GM18499 (cell line): Measurements from ENCODE around the gene MAD2L1BP.
"Not testable (repeated sequence)": the region's sequence is repeated elsewhere in the genome, so short reads cannot be mapped to it uniquely, and the experiment has no call there.

Experiments
- ATAC-seq: cut with Tn5 transposase; IDR thresholded peaks from one replicate; pipeline ENCODE4 v1.9.1; 2021; ENCODE audit warnings: moderate number of reproducible peaks; ENCODE audit not compliant: insufficient read depth, unreplicated experiment

Gene MAD2L1BP, protein sequence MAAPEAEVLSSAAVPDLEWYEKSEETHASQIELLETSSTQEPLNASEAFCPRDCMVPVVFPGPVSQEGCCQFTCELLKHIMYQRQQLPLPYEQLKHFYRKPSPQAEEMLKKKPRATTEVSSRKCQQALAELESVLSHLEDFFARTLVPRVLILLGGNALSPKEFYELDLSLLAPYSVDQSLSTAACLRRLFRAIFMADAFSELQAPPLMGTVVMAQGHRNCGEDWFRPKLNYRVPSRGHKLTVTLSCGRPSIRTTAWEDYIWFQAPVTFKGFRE

GRCh38 chr6:43635387-43636307 lies at the start of gene MAD2L1BP:
TSS of gene MAD2L1BP (plus strand) at chr6:43635840. CDS start at chr6:43635876, 36 bp downstream.
- ATAC-seq = no peak

GRCh38 chr6:43588194-43588593 lies 47.4 kb upstream of the MAD2L1BP start:
- ATAC-seq = no peak

- ATAC-seq = not testable (repeated sequence)
Observed at GRCh38 chr6:43589564-43589963, 46.1 kb upstream of the MAD2L1BP start.

DNA sequence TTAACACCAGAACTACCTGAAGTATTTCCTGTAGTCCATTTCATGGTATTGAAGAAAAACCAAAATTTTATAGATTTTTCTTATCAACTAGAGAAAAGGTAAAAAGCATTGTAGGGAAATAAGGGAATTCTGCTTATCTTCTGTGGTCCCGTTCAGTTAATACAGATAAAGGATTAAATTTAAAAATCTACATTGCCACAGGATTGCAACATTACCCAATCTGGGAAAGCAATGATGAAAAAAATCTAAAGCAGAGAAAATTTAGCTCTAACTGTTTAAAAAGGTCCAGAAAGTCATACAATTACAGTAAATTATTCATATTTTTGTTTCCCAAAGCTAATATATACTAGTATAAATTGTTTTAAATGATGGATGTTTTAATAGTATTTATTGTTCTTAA lies 41.7 kb upstream of the MAD2L1BP start:
- no peak for ATAC-seq

DNA sequence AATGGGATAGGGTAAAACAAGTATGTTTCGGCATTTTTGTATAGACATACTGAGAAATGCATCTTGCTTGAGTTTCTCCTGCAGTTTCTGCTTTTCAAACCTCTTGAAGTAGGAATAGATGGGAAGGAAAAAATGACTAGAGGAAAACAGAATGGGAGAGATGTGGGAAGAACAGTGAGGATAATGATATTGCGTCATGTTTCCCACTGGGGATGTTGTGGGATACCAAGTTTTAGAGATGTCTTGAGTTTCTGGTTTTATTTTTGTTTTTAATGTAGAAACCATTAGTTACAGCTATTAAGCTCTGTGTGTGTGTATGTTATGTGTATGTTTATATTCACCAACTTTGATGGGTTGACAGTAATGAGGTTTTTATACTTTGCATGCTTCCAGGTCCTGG lies 35.0 kb upstream of the MAD2L1BP start:
- ATAC-seq = no peak

GRCh38 chr6:43604174-43604573 lies 31.5 kb upstream of the MAD2L1BP start:
- no peak for ATAC-seq

GRCh38 chr6:43606019-43606418 lies 29.6 kb upstream of the MAD2L1BP start:
- ATAC-seq = no peak

DNA sequence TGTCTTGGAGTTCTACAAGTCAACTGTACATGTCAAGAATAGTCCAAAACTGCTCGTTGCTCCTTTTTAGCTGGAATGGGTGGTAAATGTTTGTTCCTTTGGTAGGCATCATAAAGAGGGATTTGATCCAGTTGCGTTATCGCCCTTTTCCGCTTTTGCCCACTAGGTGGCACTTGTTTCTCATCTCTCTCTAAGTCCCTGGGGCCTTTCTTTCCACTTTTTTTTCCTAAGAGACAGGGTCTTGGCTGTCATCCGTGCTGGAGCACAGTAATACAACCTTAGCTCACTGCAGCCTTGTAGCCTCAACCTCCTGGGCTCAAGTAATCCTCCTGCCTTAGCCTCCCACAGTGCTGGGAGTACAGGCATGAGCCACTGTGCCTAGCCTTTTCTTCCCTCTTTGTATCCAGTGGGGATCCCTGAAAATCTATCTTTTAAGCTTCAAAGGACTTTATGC lies 27.3 kb upstream of the MAD2L1BP start:
- no peak for ATAC-seq

DNA sequence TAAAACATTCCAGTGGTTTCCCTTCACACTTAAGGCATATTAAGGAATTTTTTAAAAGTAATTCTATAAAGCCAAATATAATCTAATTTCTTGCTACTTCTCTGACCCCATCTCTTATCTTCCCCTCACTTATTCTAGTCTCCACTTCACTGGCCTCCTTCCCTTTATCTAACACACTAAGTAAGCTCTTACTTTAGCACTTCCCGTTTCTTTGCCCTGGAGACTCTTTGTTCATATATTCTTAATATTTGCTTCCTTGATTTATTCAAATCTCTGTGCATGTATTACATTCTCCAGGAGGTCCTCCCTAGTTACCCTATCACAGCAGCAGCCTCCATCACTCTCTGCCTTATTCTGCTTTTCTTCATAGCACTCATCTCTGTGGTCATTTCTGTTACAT lies 26.8 kb upstream of the MAD2L1BP start:
- no peak for ATAC-seq

DNA sequence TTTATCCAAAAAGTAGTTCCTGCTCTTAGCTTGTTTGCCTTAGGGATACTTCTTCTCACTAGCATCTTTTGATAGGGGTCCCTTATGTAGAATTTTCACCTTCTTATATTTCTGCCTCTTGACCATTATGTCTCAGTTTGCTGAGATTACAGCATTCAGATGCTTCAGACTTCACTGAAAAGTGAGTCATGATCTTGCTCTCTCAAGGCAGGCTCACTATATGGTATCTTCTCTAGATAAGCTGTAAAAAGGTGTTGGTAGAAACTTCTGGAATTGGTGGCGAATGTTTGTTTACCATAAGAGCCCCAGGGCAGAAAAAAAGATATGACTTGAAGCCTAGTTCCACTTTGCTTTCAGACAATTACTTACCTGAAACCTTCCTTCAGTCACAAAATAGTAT lies 26.2 kb upstream of the MAD2L1BP start:
- no peak for ATAC-seq

DNA sequence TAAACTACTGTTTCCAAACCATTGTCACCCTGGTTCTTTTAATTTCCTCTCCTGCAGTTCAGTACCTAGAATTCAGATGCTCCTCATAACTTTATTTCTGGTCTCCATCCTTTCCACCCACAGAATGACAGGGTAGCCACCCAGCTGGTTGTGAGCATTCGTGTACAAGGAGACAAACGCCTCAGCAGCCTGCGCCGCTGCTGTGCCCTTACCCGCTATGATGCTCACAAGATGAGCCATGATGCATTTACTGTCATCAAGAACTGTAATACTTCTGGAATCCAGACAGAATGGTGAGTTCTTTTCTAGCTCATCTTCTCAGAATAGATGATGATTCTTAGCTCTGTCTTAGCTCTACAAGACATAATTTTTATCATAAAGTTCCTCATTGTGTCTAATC lies 25.2 kb upstream of the MAD2L1BP start:
- no peak for ATAC-seq

DNA sequence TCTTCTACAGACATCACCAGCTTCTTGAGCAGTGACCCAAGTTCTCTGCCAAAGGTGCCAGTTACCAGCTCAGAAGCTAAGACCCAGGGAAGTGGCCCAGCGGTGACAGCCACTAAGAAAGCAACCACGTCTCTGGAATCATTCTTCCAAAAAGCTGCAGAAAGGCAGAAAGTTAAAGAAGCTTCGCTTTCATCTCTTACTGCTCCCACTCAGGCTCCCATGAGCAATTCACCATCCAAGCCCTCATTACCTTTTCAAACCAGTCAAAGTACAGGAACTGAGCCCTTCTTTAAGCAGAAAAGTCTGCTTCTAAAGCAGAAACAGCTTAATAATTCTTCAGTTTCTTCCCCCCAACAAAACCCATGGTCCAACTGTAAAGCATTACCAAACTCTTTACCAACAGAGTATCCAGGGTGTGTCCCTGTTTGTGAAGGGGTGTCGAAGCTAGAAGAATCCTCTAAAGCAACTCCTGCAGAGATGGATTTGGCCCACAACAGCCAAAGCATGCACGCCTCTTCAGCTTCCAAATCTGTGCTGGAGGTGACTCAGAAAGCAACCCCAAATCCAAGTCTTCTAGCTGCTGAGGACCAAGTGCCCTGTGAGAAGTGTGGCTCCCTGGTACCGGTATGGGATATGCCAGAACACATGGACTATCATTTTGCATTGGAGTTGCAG lies 21.8 kb upstream of the MAD2L1BP start:
- no peak for ATAC-seq

DNA sequence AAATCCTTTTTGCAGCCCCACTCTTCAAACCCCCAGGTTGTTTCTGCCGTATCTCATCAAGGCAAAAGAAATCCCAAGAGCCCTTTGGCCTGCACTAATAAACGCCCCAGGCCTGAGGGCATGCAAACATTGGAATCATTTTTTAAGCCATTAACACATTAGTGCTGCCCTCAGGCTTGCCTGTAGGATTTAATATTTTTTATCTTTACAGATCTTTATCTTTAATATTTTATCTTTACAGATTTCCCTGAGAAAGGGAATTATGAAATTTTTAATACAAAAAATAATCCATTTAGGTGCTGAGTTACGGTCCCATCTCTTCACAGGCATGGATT lies 21.3 kb upstream of the MAD2L1BP start:
- no peak for ATAC-seq

GRCh38 chr6:43616725-43617472 lies 18.7 kb upstream of the MAD2L1BP start:
- no peak for ATAC-seq

DNA sequence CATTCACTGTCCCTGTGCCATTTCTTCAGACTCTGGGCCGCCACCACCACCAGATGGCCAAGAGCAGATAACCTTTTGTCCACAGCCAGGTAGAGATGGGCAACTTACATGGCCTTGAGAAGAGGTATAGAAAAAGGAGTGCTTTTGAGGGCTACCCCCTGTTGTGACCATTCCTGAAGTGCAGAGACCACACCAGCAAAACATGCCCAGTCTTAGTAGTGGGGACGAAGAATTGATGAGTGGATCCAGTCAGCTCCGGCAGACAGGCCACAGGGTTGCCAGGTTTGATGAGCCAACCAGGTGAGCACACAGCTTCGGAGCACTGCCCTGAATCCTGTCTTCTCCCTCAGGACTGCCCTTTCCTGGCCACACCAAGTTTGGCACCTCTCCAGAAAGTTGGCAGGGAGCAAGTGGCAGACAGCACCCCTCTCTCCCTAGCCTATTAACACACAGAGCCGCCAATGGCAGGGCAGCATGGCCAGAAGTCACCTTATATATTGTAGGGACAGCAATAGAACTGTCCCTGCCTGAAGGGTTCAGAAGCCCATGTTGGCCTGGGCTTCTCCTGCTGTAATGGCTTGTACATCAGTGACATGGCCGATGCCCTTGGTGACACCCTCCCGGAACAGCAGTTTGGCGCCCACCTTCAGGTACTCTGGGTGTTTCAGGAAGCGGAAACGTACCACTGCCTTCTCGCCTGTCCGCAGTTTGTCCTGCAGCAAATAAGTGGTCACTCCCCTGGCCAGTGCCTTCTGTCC lies 14.4 kb upstream of the MAD2L1BP start:
- no peak for ATAC-seq

- no peak for ATAC-seq
Observed at GRCh38 chr6:43621836-43622180, 13.8 kb upstream of the MAD2L1BP start.

GRCh38 chr6:43622541-43622940 lies 13.1 kb upstream of the MAD2L1BP start:
- no peak for ATAC-seq

DNA sequence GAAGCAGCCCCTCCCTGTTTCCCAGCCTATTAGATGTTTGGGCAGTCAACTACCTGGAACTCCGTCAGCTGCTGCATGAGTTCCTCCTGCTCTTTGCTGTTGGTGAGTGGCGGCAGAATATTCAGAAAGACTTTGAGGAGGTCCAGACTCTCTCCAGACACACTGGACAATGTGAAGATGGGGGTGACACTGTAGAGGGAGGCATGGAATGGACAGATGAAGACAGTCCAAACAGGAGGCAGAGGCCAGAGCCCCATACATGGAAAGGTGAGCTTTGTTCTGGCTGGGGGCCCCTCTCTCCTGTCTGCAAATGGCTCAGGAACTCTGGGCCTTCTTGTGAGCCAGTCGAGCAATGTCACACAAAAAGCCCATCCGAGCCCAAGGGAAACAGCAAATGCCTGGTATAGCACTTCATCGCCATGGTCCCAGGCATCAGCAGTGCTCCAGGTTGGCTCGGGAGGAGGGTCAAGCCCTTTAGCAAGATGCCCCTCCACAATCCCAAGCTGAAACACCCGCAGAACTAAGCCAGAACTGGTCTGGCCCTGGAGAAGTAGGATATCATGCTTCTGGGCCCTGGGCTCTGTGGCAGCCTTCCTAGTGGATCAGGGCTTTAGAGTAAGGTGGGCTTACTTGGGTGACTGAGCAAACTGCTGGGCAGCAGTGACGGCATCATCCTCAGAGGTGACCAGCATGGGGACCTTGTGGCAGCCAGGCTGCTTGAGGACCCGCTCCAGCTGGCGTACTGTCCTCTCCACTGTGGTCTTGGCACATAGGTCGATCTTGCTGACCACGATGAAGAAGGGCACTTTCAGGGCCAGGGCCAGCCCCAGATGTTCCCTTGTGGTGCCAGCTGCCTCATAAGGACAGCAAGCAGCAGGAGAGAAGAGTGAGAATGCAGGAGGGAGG lies 11.5 kb upstream of the MAD2L1BP start:
- ATAC-seq = no peak

DNA sequence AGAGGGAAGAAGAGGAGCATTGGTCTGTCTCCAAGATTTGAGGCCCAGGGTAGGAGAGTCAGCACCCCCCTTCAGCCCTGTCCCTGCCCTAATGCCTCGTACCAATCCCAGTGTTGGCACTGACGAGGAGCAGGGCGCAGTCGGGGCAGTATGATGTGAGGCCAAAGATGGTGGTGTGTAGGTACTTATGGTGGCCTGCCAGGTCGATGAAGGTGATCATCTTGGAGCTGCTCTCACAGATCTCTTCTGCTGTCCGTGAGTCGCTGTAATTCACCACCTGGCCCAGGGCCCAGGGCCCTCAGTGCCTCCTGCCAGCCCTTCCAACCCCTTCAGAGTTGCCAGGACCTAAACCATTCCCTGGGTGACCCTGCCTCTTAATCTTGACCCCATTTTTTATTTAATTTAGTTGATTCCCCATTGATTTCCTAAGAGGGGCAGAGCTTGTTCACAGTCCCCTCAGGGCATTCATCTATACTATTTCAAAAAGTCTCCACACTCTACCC lies 10.8 kb upstream of the MAD2L1BP start:
- ATAC-seq = no peak
